ENCODE results near the gene GAR1.

- no peak for TF ChIP-seq POLR2A (IDR thresholded peaks at IDR 0.05)
- no peak for TF ChIP-seq CTCF (IDR thresholded peaks at IDR 0.05 in 8 of 11, conservative IDR thresholded peaks at IDR 0.05 in 3 of 11)
- no peak for TF ChIP-seq POLR2AphosphoS5 (IDR thresholded peaks at IDR 0.05)
These were observed 1.3 kb downstream of the GAR1 start for GRCh38 chr4:109816894-109817293.

Data from spleen (tissue), 7 donors.